ENCODE results near the gene ZNF311. TPM values are rescaled to one million over a fixed set of nuclear protein-coding genes. Genes with fewer than 3 reads are reported as not detected.
"Not testable (repeated sequence)": the region's sequence is repeated elsewhere in the genome, so short reads cannot be mapped to it uniquely, and the experiment has no call there.

ZNF311 gene
- total RNA-seq, 2 experiments from 2014 or later: 0.57 to 0.69 TPM

DNA sequence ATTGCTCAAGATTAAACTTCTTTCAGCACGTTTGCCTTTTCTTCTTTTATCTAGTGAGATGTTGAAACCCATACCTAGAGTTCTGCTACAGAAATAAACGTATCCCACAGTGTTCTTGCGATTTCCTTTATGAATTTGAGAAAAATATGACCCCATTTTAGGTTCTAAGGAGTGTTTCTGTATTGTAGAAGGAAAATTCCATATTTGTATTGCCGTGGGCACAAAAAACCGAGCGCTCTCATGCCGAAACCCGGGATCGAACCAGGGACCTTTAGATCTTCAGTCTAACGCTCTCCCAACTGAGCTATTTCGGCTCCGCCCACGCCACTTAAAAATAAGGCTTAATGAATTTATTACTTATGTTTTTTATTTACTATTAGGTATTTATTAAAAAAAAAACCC is 23.7 kb downstream of the ZNF311 start:
- Mint-ChIP-seq H3K27me3 (ENCODE audit: low read depth) (peaks cover 29% of the 10 kb centered on the region), H3K4me1 (ENCODE audit: low read depth) (peaks cover 52% of the 10 kb centered on the region)

DNA sequence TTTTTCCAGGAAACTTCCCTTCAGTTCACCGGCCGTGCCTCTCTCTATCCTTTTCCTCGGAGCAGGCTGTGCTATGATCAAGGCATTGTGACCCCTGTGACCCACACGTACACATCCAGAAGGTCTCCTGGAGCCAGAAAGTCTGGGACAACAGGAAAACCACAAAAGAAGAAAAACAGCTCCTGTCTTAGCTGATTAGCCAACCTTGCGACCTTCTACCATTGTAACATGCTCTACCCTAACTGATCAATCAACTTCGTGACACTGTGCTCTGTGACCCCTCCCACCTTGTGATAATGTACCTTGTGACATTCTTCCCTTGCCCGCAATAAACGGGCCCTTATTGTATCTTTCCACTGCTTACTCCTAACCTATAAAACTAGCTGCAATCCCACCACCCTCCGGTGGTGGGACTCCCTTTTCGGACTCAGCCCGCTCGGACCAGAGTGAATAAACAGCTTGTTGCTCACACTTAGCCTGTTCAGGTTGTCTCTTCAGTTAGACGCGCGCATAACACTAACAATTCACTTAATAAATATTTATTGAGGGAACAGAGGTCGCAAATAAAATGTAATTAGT is 24.2 kb downstream of the ZNF311 start:
- CTCF ChIA-PET: interaction anchor here (0.5 to 1.7 kb wide), 4 partner anchors 35 to 1549 kb away, joined by 3 to 7 read pairs (median 3); no protein-coding TSS in a partner anchor
- DNase-seq: peak; percentile 62
- Mint-ChIP-seq H3K36me3 (ENCODE audit: low read depth) (peaks cover 4% of the 10 kb centered on the region), H3K27me3 (ENCODE audit: low read depth) (peaks cover 27% of the 10 kb centered on the region), H3K4me1 (ENCODE audit: low read depth) (peaks cover 51% of the 10 kb centered on the region), H3K27ac (peak overlapping the region; percentile 82), H3K4me3 (peak overlapping the region; percentile 88), H3K9me3 (no peaks in the 10 kb centered on the region)
- intact Hi-C loops (cut with micrococcal nuclease): loop anchor here (1.0 to 10.0 kb wide), 6 partner anchors 35 to 1506 kb away; partner anchors contain the start of gene ZNF184

More for the DNA sequence above, 23.7 kb downstream of the ZNF311 start:
- Mint-ChIP-seq H3K27ac (peak overlapping the region; percentile 84), H3K4me3 (peak overlapping the region; percentile 88), H3K9me3 (no peaks in the 10 kb centered on the region), H3K36me3 (ENCODE audit: low read depth) (peaks cover 4% of the 10 kb centered on the region)
- CTCF ChIA-PET: interaction anchor here (0.5 to 1.7 kb wide), 3 partner anchors 34 to 1548 kb away, joined by 3 to 7 read pairs (median 3); no protein-coding TSS in a partner anchor
- intact Hi-C loops (cut with micrococcal nuclease): loop anchor here (1.0 to 10.0 kb wide), 6 partner anchors 35 to 1507 kb away; partner anchors contain the start of gene ZNF184
- peak; percentile 83 for DNase-seq

DNA sequence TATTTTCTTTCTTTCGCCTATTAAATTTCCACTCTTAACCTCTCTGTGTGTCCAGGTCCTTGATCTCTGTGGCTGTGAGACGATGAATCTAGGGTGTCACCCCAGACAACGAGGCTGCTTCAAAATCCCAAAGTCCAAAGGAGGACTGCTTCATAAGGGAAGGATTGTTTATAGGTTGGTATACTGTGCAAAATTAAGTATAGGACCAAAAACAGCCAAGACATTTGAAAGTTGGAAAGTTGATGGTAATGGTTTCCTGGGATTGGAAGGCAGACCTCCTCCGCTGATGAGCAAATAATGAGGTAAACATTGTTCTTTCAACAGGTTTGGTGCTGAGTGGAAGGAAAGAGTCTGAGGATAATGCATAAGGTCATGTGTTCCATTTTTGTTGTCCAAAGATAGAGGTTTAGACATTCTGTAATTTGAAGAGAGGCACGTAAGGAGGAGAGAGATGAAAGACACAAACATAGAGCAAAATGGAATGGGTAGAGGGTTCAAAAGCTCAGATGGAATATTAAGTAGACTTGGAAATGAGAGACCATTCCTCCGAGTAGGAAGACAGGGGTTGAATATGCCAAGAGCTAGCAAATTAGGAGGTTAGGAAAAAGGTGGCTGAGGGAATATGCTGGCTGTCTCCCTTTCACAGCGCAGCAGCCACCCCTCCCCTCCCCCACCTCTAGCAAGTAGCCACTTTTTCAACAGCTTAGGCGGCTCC is 24.8 kb downstream of the ZNF311 start:
- peak; percentile 30 for DNase-seq
- Mint-ChIP-seq H3K27ac (no peak overlapping the region), H3K4me3 (peak overlapping the region; percentile 88)

DNA sequence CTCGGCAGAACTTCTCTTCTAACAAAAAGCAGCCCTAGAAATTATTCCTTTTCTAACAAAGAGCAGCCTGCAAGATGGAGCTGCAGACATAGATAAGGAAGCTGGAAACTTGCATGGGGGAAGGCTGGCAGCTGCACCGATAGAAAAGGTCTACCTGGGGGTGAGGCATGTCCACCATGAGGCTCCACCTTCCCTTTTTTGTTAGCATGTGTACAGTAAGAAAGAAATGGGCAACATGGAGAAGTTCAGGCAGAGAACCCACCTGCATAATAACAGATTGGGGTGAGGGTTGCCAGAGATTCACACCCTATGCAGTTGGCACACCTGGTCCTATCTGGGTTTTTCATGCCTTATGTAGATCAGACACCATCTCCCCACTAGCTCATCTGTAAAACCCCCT is 25.4 kb downstream of the ZNF311 start:
- peaks cover 4% of the 10 kb centered on the region for H3K36me3 Mint-ChIP-seq (ENCODE audit: low read depth)
- no peak overlapping the region for H3K27ac Mint-ChIP-seq
- no peak for DNase-seq
- CTCF ChIA-PET: interaction anchor here (0.6 to 0.7 kb wide), 3 partner anchors 10 to 872 kb away, joined by 3 read pairs; no protein-coding TSS in a partner anchor
- intact Hi-C loops (cut with micrococcal nuclease): loop anchor here (10.0 kb wide), 1 partner anchor 1505 kb away; the partner anchor contains the start of gene ZNF184
- peaks cover 23% of the 10 kb centered on the region for H3K27me3 Mint-ChIP-seq (ENCODE audit: low read depth)
- H3K9me3 Mint-ChIP-seq: no peaks in the 10 kb centered on the region
- H3K4me3 Mint-ChIP-seq: no peak overlapping the region
- H3K4me1 Mint-ChIP-seq (ENCODE audit: low read depth): peaks cover 42% of the 10 kb centered on the region

More for the DNA sequence above, 24.8 kb downstream of the ZNF311 start:
- Mint-ChIP-seq H3K4me1 (ENCODE audit: low read depth) (peaks cover 46% of the 10 kb centered on the region), H3K27me3 (ENCODE audit: low read depth) (peaks cover 23% of the 10 kb centered on the region), H3K36me3 (ENCODE audit: low read depth) (peaks cover 4% of the 10 kb centered on the region), H3K9me3 (no peaks in the 10 kb centered on the region)
- CTCF ChIA-PET: interaction anchor here (0.7 to 1.7 kb wide), 5 partner anchors 9 to 142 kb away, joined by 3 to 7 read pairs (median 3); no protein-coding TSS in a partner anchor
- intact Hi-C loops (cut with micrococcal nuclease): loop anchor here (10.0 kb wide), 1 partner anchor 1505 kb away; the partner anchor contains the start of gene ZNF184

DNA sequence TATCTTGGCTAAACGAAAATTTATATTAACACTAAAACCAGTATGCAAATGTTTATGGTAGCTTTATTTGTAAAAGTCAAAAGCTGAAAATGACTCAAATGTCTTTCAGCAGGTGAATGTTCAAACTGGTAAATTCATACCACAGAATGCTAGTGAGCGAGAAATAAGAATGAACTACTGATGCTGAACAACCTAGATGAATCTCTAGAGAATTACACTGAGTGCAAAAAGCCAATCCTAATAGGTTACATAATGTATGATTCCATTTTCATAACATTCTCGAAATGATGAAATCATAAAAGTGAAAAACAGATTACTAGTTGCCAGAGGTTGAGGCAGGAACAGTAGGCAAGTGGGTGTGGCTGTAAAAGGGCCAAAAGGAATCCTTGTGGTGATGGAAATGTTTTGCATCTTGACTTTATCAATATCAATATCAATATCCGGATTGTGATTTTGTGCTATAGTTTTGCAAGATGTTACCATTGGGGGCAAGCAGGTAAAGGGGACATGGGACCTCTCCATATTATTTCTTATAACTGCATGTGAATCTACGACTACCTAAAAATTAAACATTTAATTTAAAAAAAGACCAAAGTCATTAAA is 26.1 kb downstream of the ZNF311 start:
- no peak for DNase-seq
- intact Hi-C loops (cut with micrococcal nuclease): no loop called here
- H3K36me3 Mint-ChIP-seq (ENCODE audit: low read depth): peaks cover 4% of the 10 kb centered on the region
- no peak overlapping the region for H3K4me3 Mint-ChIP-seq
- no peaks in the 10 kb centered on the region for H3K9me3 Mint-ChIP-seq
- peaks cover 41% of the 10 kb centered on the region for H3K4me1 Mint-ChIP-seq (ENCODE audit: low read depth)
- peaks cover 23% of the 10 kb centered on the region for H3K27me3 Mint-ChIP-seq (ENCODE audit: low read depth)
- H3K27ac Mint-ChIP-seq: no peak overlapping the region
- CTCF ChIA-PET: interaction anchor here (0.6 to 0.7 kb wide), 2 partner anchors 32 to 872 kb away, joined by 3 read pairs; no protein-coding TSS in a partner anchor

DNA sequence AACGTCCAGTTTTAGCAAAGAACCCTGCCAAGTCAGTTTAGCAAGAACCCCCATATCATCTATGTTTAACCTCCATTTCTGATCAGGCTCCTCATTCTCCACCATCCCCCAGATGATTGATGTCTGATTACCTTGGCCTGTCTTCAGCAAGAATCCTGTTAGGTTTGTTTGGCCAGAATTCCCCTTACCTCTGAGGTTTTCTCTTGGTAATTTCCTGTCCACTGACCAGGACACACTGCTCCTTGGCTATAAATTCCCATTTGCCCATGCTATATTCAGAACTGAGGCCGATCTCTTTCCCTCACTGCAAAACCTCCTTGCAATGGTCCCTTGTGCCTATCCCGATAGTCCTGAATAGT is 27.0 kb downstream of the ZNF311 start:
- no peak for DNase-seq
- Mint-ChIP-seq H3K4me3 (peak overlapping the region; percentile 66), H3K36me3 (ENCODE audit: low read depth) (peaks cover 4% of the 10 kb centered on the region), H3K4me1 (ENCODE audit: low read depth) (peaks cover 35% of the 10 kb centered on the region), H3K9me3 (no peaks in the 10 kb centered on the region), H3K27me3 (ENCODE audit: low read depth) (peaks cover 25% of the 10 kb centered on the region), H3K27ac (no peak overlapping the region)
- CTCF ChIA-PET: no interaction called here
- intact Hi-C loops (cut with micrococcal nuclease): no loop called here

DNA sequence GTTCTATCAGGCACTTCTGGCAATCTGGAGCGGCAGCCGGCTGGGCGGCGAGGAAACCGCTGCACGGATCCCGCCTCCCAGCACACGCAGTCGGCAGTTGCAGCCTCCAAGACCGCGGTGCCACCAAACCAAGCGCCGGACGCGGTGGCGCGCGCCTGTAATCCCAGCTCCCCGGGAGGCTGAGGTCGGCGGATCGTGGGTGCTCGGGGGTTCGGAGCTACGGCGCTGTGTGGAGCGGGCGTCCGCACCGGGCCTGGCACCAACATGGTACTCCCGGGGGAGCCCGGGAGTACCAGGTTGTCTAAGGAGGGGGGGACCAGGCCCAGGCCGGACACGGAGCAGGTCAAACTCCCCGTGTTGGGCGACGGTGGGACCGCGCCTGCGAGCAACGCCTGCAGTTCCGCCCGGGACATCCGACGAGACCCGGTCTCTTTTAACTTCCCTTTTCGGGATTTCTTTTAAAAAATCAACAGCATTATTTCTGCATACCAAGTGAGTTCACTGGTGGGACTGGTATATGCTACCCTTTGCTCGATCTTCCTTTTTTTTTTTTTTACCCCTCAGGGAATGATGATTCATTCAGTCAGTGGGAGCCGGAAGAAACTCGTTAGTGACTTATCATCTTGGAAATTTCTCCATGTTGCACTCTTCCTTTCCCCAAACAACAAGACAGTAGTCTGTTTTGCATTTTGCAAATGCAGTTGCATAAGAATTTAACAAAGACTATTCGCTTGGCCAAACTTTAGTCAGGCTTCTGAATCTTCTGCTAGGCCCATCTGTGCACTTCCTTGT is 27.6 kb downstream of the ZNF311 start:
- Mint-ChIP-seq H3K27me3 (ENCODE audit: low read depth) (peaks cover 25% of the 10 kb centered on the region), H3K4me1 (ENCODE audit: low read depth) (peaks cover 30% of the 10 kb centered on the region), H3K27ac (no peak overlapping the region), H3K9me3 (no peaks in the 10 kb centered on the region), H3K4me3 (peak overlapping the region; percentile 66), H3K36me3 (ENCODE audit: low read depth) (peaks cover 4% of the 10 kb centered on the region)
- CTCF ChIA-PET: interaction anchor here (1.4 kb wide), 1 partner anchor 140 kb away, joined by 7 read pairs; no protein-coding TSS in a partner anchor
- peak; percentile 33 for DNase-seq
- intact Hi-C loops (cut with micrococcal nuclease): no loop called here

DNA sequence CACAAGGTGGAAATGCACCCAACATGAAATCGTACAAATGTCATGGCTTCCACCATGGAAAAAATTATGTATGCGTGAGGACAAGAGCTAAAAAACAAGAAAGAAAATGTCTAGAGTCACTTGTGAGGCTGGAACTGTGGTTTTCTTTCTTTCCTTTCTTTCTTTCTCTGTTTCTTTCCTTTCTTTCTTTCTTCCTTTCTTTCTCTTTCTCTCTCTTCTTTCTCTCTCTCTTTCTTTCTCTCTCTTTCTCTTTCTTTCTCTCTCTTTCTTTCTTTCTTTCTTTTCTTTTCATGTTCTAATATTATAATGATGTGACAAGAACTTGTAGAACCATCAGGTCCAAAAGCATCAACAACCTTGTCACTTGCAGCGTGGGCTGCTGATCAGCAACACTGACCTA is 28.4 kb downstream of the ZNF311 start:
- no peak overlapping the region for H3K27ac Mint-ChIP-seq
- H3K36me3 Mint-ChIP-seq (ENCODE audit: low read depth): no peaks in the 10 kb centered on the region
- no peaks in the 10 kb centered on the region for H3K9me3 Mint-ChIP-seq
- intact Hi-C loops (cut with micrococcal nuclease): no loop called here
- peaks cover 20% of the 10 kb centered on the region for H3K27me3 Mint-ChIP-seq (ENCODE audit: low read depth)
- no peak for DNase-seq
- peaks cover 24% of the 10 kb centered on the region for H3K4me1 Mint-ChIP-seq (ENCODE audit: low read depth)
- no peak overlapping the region for H3K4me3 Mint-ChIP-seq
- CTCF ChIA-PET: interaction anchor here (1.4 kb wide), 1 partner anchor 139 kb away, joined by 7 read pairs; no protein-coding TSS in a partner anchor

DNA sequence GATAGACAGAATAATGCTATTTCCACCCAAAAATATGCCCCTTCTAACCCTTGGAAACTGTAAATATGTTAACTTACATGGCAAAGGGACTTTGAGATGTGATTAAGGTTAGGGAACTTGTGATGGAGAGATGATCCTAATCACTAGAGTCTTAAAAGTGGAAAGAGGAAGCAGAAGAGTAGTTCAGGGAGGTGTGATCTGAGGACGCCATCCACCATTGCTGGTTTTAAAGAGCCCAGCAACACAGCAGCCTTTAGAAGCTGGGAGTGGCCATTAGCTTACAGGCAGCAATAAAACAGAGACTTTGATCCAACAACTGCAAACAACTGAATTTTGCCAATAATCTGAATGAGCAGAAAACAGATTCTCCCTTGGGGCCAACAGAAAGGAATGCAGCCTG is 30.6 kb downstream of the ZNF311 start:
- Mint-ChIP-seq H3K9me3 (no peaks in the 10 kb centered on the region), H3K4me1 (ENCODE audit: low read depth) (peaks cover 16% of the 10 kb centered on the region), H3K27ac (no peak overlapping the region), H3K4me3 (no peak overlapping the region), H3K27me3 (ENCODE audit: low read depth) (peaks cover 20% of the 10 kb centered on the region), H3K36me3 (ENCODE audit: low read depth) (no peaks in the 10 kb centered on the region)
- DNase-seq: no peak
- intact Hi-C loops (cut with micrococcal nuclease): no loop called here
- CTCF ChIA-PET: interaction anchor here (1.8 kb wide), 1 partner anchor 42 kb away, joined by 6 read pairs; no protein-coding TSS in a partner anchor

DNA sequence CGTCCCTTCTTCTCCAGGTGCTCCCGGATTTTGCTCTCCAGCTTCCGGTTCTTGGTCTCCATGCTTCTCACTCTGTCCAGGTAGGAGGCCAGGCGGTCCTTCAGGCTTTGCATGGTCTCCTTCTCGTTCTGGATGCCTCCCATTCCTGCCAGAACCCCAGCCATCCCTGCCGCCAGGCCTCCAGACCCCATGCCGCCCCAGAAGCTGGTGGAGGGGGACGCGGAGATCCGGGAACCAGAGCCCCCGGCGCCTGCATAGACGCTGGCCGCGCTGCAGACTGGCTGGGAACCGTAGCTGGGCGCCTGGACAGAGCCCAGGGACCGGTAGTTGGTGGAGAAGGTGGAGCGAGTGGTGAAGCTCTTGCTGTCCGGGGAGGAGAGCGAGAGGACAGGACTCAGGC is 35.1 kb downstream of the ZNF311 start:
- H3K36me3 Mint-ChIP-seq (ENCODE audit: low read depth); H3K4me3 Mint-ChIP-seq; DNase-seq; intact Hi-C loops (cut with micrococcal nuclease); H3K4me1 Mint-ChIP-seq (ENCODE audit: low read depth); H3K27ac Mint-ChIP-seq: not testable (repeated sequence)
- Mint-ChIP-seq H3K9me3 (peaks cover 19% of the 10 kb centered on the region), H3K27me3 (ENCODE audit: low read depth) (peaks cover 17% of the 10 kb centered on the region)
- CTCF ChIA-PET: interaction anchor here (1.0 kb wide), 1 partner anchor 46 kb away, joined by 3 read pairs; no protein-coding TSS in a partner anchor

DNA sequence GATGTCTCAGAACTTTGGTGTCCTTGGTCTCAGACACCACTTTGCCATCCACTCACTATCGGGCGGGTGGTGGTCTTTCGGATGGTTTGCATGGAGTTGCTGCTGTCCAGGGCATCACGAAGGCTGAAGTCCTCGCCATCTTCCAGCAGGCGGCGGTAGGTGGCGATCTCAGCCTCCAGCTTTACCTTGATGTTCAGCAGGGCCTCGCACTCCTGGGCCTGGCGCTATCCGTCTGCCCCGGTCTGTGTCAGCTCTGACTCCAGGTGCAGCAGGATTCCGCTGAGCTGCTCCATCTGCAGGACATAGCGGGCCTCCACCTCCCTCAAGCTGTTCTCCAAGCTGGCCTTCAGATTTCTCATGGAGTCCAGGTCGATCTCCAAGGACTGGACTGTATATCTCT is 36.0 kb downstream of the ZNF311 start:
- peaks cover 19% of the 10 kb centered on the region for H3K9me3 Mint-ChIP-seq
- H3K4me1 Mint-ChIP-seq (ENCODE audit: low read depth): no peaks in the 10 kb centered on the region
- no peak overlapping the region for H3K27ac Mint-ChIP-seq
- intact Hi-C loops (cut with micrococcal nuclease): no loop called here
- no peak overlapping the region for H3K4me3 Mint-ChIP-seq
- CTCF ChIA-PET: interaction anchor here (0.6 kb wide), 1 partner anchor 12 kb away, joined by 3 read pairs; no protein-coding TSS in a partner anchor
- H3K36me3 Mint-ChIP-seq (ENCODE audit: low read depth): no peaks in the 10 kb centered on the region
- H3K27me3 Mint-ChIP-seq (ENCODE audit: low read depth): peaks cover 17% of the 10 kb centered on the region
- no peak for DNase-seq

All from activated naive CD4-positive, alpha-beta T cell treated with anti-CD3 and anti-CD28 coated beads for 36 hours (primary cell).